Testis (tissue), 3 donors: Measurements from ENCODE around the gene ZNF317. TPM values are rescaled to one million over a fixed set of nuclear protein-coding genes. Genes with fewer than 3 reads are reported as not detected.

Experiments
- DNase-seq: peaks from one replicate; pipeline ENCODE4 v3.0.0-alpha.2; 2019
- H3K27ac ChIP-seq, 2 donors: fragments of 200-600 bp; sonication (generic); one replicate each; pipeline ENCODE4 v1.5.1; 2019
- H3K27me3 ChIP-seq: fragments of 200-600 bp; sonication (generic); one replicate; pipeline ENCODE4 v1.5.1; 2019
- H3K36me3 ChIP-seq: fragments of 200-600 bp; sonication (generic); one replicate; pipeline ENCODE4 v1.5.1; 2017; ENCODE audit warnings: low read depth; ENCODE audit errors: missing control alignments
- H3K4me1 ChIP-seq: fragments of 200-600 bp; sonication (generic); one replicate; pipeline ENCODE4 v1.5.1; 2019
- H3K4me3 ChIP-seq, 2 donors: fragments of 200-600 bp; sonication (generic); one replicate each; pipeline ENCODE4 v1.5.1; 2017 to 2019
- H3K9me3 ChIP-seq: fragments of 200-600 bp; sonication (generic); one replicate; pipeline ENCODE4 v1.5.1; 2017
- POLR2A ChIP-seq: fragments of 450-650 bp; IDR thresholded peaks from one replicate; pipeline ENCODE4 v1.6.1; 2017; ENCODE audit warnings: antibody characterized with exemption, mild to moderate bottlenecking, moderate library complexity
- WGBS, 2 donors: methylation state at CpG; one replicate each; pipeline ENCODE4 v1.1.5; 2018; 5-methylcytosine and 5-hydroxymethylcytosine counted together
- intact Hi-C: fragments of 100-400 bp; cut with DNase I; formaldehyde crosslinking; loops from one replicate; pipeline ENCODE4 v1.15.1; 2023; ENCODE audit warnings: low total_unique reads
- polyA plus RNA-seq: library from polyadenylated mRNA; stranded (reverse); fragments of 350-450 nt; fragmentation: Illumina TruSeq; extraction: RNeasy Lipid Tissue Mini Kit (QIAGEN cat#74804); gene quantifications from one replicate; pipeline ENCODE4 v1.2.3, GENCODE V29; 2014; ENCODE audit warnings: low read depth, low replicate concordance; ENCODE audit not compliant: insufficient read depth
- total RNA-seq, 2 donors: library from RNA; depleted of rRNA; stranded (reverse); fragments of >200 nt; gene quantifications; one replicate each; pipeline ENCODE4 v1.2.3, GENCODE V29; 2016
- TF ChIP-seq, protein P1 (sequence below), 3 experiments: fragments of 450-650 bp in 2 of 3; fragments of 200-600 bp in 1 of 3; sonication (generic) in 1 of 3; IDR thresholded peaks; one replicate each; pipeline ENCODE4 v1.5.1; 2016 to 2019; ENCODE audit warnings: antibody characterized with exemption in 3 of 3, mild to moderate bottlenecking in 2 of 3, moderate library complexity in 1 of 3

ZNF317 gene
- total and polyA plus RNA-seq, 3 donors from 2014 or later: 16.1 to 28.8 (median 19.4) TPM

DNA sequence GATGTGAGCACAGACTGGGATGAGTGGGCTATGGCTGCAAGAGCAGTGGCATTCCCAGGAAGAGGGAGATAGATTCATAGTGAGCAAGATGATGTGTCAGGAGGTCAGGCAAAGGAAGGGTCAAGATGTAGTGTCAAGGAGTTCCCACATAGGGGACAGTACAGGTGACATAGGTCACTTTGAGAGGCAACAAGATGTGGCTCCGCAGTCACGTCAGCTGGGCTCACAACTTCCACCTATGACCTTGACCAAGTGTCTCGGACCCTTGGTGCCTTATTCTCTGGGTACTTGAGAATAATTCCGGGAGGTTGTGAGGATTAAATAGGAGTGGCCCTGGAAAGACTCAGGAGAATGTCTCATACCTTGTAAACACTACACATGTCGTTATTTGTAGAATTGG is 10.5 kb downstream of the ZNF317 start:
- no peak for TF ChIP-seq POLR2A
- TF ChIP-seq, protein P1, sequence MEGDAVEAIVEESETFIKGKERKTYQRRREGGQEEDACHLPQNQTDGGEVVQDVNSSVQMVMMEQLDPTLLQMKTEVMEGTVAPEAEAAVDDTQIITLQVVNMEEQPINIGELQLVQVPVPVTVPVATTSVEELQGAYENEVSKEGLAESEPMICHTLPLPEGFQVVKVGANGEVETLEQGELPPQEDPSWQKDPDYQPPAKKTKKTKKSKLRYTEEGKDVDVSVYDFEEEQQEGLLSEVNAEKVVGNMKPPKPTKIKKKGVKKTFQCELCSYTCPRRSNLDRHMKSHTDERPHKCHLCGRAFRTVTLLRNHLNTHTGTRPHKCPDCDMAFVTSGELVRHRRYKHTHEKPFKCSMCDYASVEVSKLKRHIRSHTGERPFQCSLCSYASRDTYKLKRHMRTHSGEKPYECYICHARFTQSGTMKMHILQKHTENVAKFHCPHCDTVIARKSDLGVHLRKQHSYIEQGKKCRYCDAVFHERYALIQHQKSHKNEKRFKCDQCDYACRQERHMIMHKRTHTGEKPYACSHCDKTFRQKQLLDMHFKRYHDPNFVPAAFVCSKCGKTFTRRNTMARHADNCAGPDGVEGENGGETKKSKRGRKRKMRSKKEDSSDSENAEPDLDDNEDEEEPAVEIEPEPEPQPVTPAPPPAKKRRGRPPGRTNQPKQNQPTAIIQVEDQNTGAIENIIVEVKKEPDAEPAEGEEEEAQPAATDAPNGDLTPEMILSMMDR (IDR thresholded peaks at IDR 0.05): no peak
- intact Hi-C loops: no loop called here
- H3K27ac ChIP-seq: no peak overlapping the region
- H3K4me3 ChIP-seq: no peak overlapping the region
- H3K27me3 ChIP-seq: no peaks in the 10 kb centered on the region
- no peaks in the 10 kb centered on the region for H3K36me3 ChIP-seq
- WGBS, 2 donors: 93 to 94% methylated on average over 5 of the region's 5 CpGs
- no peaks in the 10 kb centered on the region for H3K9me3 ChIP-seq
- no peak for DNase-seq
- no peaks in the 10 kb centered on the region for H3K4me1 ChIP-seq

DNA sequence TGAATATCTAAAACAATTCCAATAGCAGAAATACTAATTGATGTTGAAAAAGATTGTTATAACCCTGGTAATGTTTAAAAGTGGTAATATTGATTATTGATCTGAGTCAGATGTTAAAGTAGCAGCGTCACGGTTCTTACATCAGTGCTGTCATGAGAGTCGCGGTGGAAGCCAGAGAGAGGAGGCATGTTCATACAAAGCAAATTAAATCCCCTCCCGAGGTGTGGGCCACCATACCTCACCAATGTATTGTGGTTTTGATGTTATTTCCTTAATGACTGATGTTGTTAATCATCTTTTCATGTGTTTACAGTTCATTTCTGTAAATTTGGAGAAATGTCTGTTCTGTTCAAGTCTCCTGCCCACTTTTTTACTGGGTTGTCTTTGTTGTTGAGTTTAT is 11.2 kb downstream of the ZNF317 start:
- no peak overlapping the region for H3K4me3 ChIP-seq
- H3K9me3 ChIP-seq: no peaks in the 10 kb centered on the region
- no peaks in the 10 kb centered on the region for H3K27me3 ChIP-seq
- TF ChIP-seq, protein P1 (IDR thresholded peaks at IDR 0.05): no peak
- no peak for TF ChIP-seq POLR2A
- H3K36me3 ChIP-seq: no peaks in the 10 kb centered on the region
- intact Hi-C loops: no loop called here
- no peaks in the 10 kb centered on the region for H3K4me1 ChIP-seq
- WGBS, 2 donors: 85 to 96% methylated on average over 5 of the region's 5 CpGs
- H3K27ac ChIP-seq: no peak overlapping the region
- no peak for DNase-seq

DNA sequence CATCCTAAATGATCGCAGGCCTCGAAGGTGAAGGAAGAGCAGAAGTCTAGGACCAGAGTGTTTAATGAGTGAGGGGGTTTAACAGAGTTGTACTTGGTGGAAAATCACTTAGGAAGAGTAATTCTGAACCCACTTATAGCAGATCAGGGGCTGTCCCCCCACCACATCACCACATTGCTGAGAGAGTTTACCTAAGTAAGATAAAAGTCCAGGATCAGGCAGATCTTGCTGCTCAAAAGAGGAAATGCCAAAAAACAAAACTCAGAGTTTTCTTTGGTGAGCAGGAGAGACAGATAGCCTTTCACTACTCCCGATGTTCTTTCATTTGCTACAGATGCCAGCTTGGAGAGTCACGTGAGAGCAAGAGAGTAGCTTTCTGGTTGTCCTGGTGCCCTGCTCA is 15.4 kb downstream of the ZNF317 start:
- no peak for DNase-seq
- H3K4me3 ChIP-seq: no peak overlapping the region
- 93 to 96% methylated on average over 4 of the region's 4 CpGs for WGBS, 2 donors
- H3K4me1 ChIP-seq: no peaks in the 10 kb centered on the region
- H3K27me3 ChIP-seq: no peaks in the 10 kb centered on the region
- no peaks in the 10 kb centered on the region for H3K36me3 ChIP-seq
- TF ChIP-seq, protein P1 (IDR thresholded peaks at IDR 0.05): no peak
- no peak for TF ChIP-seq POLR2A
- no peak overlapping the region for H3K27ac ChIP-seq
- no peaks in the 10 kb centered on the region for H3K9me3 ChIP-seq
- intact Hi-C loops: no loop called here

DNA sequence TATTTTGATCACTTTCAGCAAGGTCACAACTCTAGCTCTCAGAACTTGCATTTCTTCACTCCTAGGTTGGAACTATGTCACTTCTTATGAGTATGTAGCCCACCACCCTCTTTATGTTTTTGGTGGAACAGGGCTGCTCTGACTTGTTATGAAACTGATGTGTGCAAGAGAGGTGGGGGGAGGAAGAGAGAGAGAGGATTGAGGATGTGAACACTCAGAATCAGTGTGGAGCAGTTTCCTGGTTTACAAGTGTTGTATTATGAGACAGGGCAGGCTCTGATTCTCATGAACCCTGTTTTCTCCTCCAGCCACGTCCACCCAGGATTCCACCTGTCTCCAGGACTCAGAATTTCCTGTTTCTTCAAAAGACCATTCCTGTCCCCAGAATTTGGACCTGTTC is 16.1 kb downstream of the ZNF317 start:
- intact Hi-C loops: no loop called here
- no peaks in the 10 kb centered on the region for H3K27me3 ChIP-seq
- DNase-seq: no peak
- no peak for TF ChIP-seq POLR2A
- TF ChIP-seq, protein P1 (IDR thresholded peaks at IDR 0.05): no peak
- no peaks in the 10 kb centered on the region for H3K9me3 ChIP-seq
- 92 to 93% methylated on average over 1 of the region's 1 CpG for WGBS, 2 donors
- H3K36me3 ChIP-seq: no peaks in the 10 kb centered on the region
- H3K4me3 ChIP-seq: no peak overlapping the region
- H3K4me1 ChIP-seq: no peaks in the 10 kb centered on the region
- no peak overlapping the region for H3K27ac ChIP-seq

GRCh38 chr19:9159891-9160290 is 19.7 kb downstream of the ZNF317 start:
- Histone ChIP-seq H3K27ac (no peak overlapping the region), H3K9me3 (no peaks in the 10 kb centered on the region), H3K4me3 (no peak overlapping the region), H3K36me3 (no peaks in the 10 kb centered on the region), H3K4me1 (no peaks in the 10 kb centered on the region), H3K27me3 (no peaks in the 10 kb centered on the region)
- DNase-seq: no peak
- TF ChIP-seq, protein P1 (IDR thresholded peaks at IDR 0.05): no peak
- no peak for TF ChIP-seq POLR2A
- intact Hi-C loops: no loop called here
- WGBS, 2 donors: 54 to 88% methylated on average over 10 to 13 of the region's 13 CpGs
